Brain microvascular endothelial cell (primary cell): ENCODE results near the gene CCDC116.
"Not testable (repeated sequence)": the region's sequence is repeated elsewhere in the genome, so short reads cannot be mapped to it uniquely, and the experiment has no call there.

Source experiments
- DNase-seq: peaks from one replicate; pipeline ENCODE4 v3.0.0-alpha.2; 2020
- H3K27ac ChIP-seq: fragments of 250-450 bp; sonication (Bioruptor Pico); 2 replicates; pipeline ENCODE4 v1.5.1; 2020; ENCODE audit warnings: mild to moderate bottlenecking, moderate library complexity
- H3K27me3 ChIP-seq: fragments of 250-450 bp; sonication (Bioruptor Pico); replicated peaks from 2 replicates; pipeline ENCODE4 v1.5.1; 2020; ENCODE audit warnings: mild to moderate bottlenecking
- H3K36me3 ChIP-seq: fragments of 250-450 bp; sonication (Bioruptor Pico); replicated peaks from 2 replicates; pipeline ENCODE4 v1.5.1; 2020; ENCODE audit warnings: mild to moderate bottlenecking
- H3K4me3 ChIP-seq: 2 replicates; pipeline ENCODE4 v1.5.1; 2011; ENCODE audit warnings: low read depth, mild to moderate bottlenecking, control low read depth, low read length, moderate library complexity
- CTCF ChIP-seq: IDR thresholded peaks from 2 replicates; pipeline ENCODE4 v1.5.1; 2011; ENCODE audit warnings: low read depth, mild to moderate bottlenecking, moderate library complexity, low read length, control low read depth, inconsistent platforms; ENCODE audit errors: missing control alignments
- in situ Hi-C: cut with HindIII; loops from 2 replicates; pipeline ENCODE4 v1.10.0; 2017; ENCODE audit warnings: low sequenced_read_pairs, low pct_ligation_motif_present

Gene CCDC116

GRCh38 chr22:21674638-21675245 lies 42.2 kb downstream of the CCDC116 start:
- Histone ChIP-seq H3K27ac (no peak overlapping the region), H3K27me3 (no peaks in the 10 kb centered on the region), H3K4me3 (no peak overlapping the region), H3K36me3 (peaks cover 63% of the 10 kb centered on the region)
- no peak for DNase-seq
- in situ Hi-C loops = no loop called here
- TF ChIP-seq CTCF = no peak

GRCh38 chr22:21677606-21678443 lies 45.3 kb downstream of the CCDC116 start:
- DNase-seq = no peak
- TF ChIP-seq CTCF = no peak
- H3K27me3 ChIP-seq = no peaks in the 10 kb centered on the region
- no peak overlapping the region for H3K27ac ChIP-seq
- peaks cover 54% of the 10 kb centered on the region for H3K36me3 ChIP-seq
- no peak overlapping the region for H3K4me3 ChIP-seq
- in situ Hi-C loops = no loop called here

GRCh38 chr22:21678842-21679241 lies 46.3 kb downstream of the CCDC116 start:
- H3K27ac ChIP-seq, H3K4me3 ChIP-seq, H3K27me3 ChIP-seq, DNase-seq, in situ Hi-C loops: not testable (repeated sequence)
- H3K36me3 ChIP-seq = peaks cover 53% of the 10 kb centered on the region

- in situ Hi-C loops = no loop called here
- Histone ChIP-seq H3K36me3 (peaks cover 51% of the 10 kb centered on the region), H3K27ac (no peak overlapping the region), H3K4me3 (no peak overlapping the region), H3K27me3 (no peaks in the 10 kb centered on the region)
- TF ChIP-seq CTCF = no peak
- no peak for DNase-seq
Measured at GRCh38 chr22:21679383-21679782, 46.8 kb downstream of the CCDC116 start.

- Histone ChIP-seq H3K4me3 (no peak overlapping the region), H3K27ac (no peak overlapping the region), H3K27me3 (no peaks in the 10 kb centered on the region), H3K36me3 (peaks cover 47% of the 10 kb centered on the region)
- no peak for DNase-seq
- no peak for TF ChIP-seq CTCF
- in situ Hi-C loops = no loop called here
Measured at GRCh38 chr22:21680830-21681565, 48.4 kb downstream of the CCDC116 start.

GRCh38 chr22:21681566-21682370 lies 49.2 kb downstream of the CCDC116 start:
- no peak for DNase-seq
- Histone ChIP-seq H3K27ac (no peak overlapping the region), H3K27me3 (no peaks in the 10 kb centered on the region), H3K36me3 (peaks cover 54% of the 10 kb centered on the region), H3K4me3 (no peak overlapping the region)
- in situ Hi-C loops = no loop called here
- TF ChIP-seq CTCF = no peak
